ENCODE measurements around the gene B4GALT6. TPM values are rescaled to one million over a fixed set of nuclear protein-coding genes. Genes with fewer than 3 reads are reported as not detected.

The B4GALT6 gene
- total and polyA plus RNA-seq, 2 of the 4 experiments (the other 2 are of a cell fraction) = 1.1 to 3.9 TPM

DNA sequence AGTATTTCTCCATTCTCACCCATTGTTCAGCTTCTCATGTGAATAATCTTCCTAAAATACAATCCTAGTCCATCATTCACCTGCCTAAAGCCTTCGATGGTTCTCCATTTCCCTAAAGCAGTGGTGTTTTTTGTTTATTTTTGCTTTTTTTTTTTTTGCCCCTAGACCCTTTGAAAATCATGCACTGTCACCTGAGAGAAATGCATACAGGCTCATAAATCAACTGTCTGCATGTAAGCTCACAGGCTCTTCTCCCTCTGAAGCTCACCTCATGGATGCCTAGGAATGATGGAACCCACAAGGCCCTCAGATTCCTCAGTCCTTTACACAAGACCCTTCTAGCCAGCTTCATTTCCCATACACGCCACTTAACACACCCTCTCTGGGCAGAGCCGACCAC lies 31.5 kb downstream of the B4GALT6 start:
- Histone ChIP-seq H2AFZ (replicated peaks; ENCODE audit: low read length, poor library complexity) (no peak overlapping the region), H3K27me3 (ENCODE audit: control insufficient read depth, insufficient read depth, low read length) (no peaks in the 10 kb centered on the region), H3K9ac (ENCODE audit: low read depth, low read length) (no peak overlapping the region), H3K23ac (ENCODE audit: low read depth, low read length) (no peak overlapping the region), H3K27ac (ENCODE audit: insufficient read depth, low read length) (no peak overlapping the region), H2AK9ac (replicated peaks; ENCODE audit: low read depth, low read length, poor library complexity) (no peak overlapping the region), H2BK20ac (ENCODE audit: low read depth, low read length) (no peak overlapping the region), H3K9me1 (ENCODE audit: insufficient read depth, low read length) (no peaks in the 10 kb centered on the region), H3K4me2 (ENCODE audit: low read depth, low read length) (no peak overlapping the region), H3K4me1 (ENCODE audit: control insufficient read depth, insufficient read depth, low read length) (no peaks in the 10 kb centered on the region), H3K4me3 (ENCODE audit: insufficient read depth, low read depth, low read length) (no peak overlapping the region), H4K91ac (ENCODE audit: insufficient read depth, low read depth, low read length) (no peak overlapping the region), H2AK5ac (ENCODE audit: low read depth, low read length) (no peak overlapping the region), H4K8ac (ENCODE audit: low read depth in 2 of 2, low read length in 2 of 2) (no peak overlapping the region), H4K5ac (ENCODE audit: low read depth, low read length) (no peak overlapping the region), H4K20me1 (ENCODE audit: insufficient read depth, low read length) (no peaks in the 10 kb centered on the region), H2BK5ac (ENCODE audit: low read depth, low read length, poor library complexity, severe bottlenecking) (no peak overlapping the region), H3K4ac (ENCODE audit: low read depth, low read length) (no peak overlapping the region), H2BK120ac (ENCODE audit: low read depth, low read length) (no peak overlapping the region), H3K18ac (ENCODE audit: low read depth, low read length) (no peak overlapping the region), H2BK15ac (ENCODE audit: low read depth, low read length) (no peak overlapping the region), H3K14ac (replicated peaks; ENCODE audit: low read depth, low read length) (no peak overlapping the region), H3K56ac (ENCODE audit: extremely low read depth, insufficient read depth, low read length) (no peak overlapping the region), H3K9me3 (ENCODE audit: control insufficient read depth, insufficient read depth, low read length) (no peaks in the 10 kb centered on the region), H3K36me3 (ENCODE audit: control insufficient read depth, insufficient read depth, low read length) (no peaks in the 10 kb centered on the region), H3K79me1 (ENCODE audit: low read depth in 1 of 2, low read length in 2 of 2) (no peaks in the 10 kb centered on the region)
- no peak for DNase-seq
- dilution Hi-C loops (cut with HindIII; ENCODE audit: low sequenced_read_pairs, unreplicated experiment) = no loop called here
- TF ChIP-seq FOS (IDR thresholded peaks at IDR 0.05; ENCODE audit: low read depth, low read length) (no peak), NFE2L2 (IDR thresholded peaks at IDR 0.05; ENCODE audit: low read depth, low read length) (no peak), RCOR1 (IDR thresholded peaks at IDR 0.05; ENCODE audit: insufficient replicate concordance, low read length) (no peak)
- in situ Hi-C loops (cut with MboI; ENCODE audit: low sequenced_read_pairs) = no loop called here
- intact Hi-C loops (cut with micrococcal nuclease) = no loop called here
- CTCF ChIA-PET = no interaction called here
- ATAC-seq (ENCODE audit: low read depth) = no peak
- POLR2A ChIA-PET (ENCODE audit: unreplicated experiment) = no interaction called here
- WGBS, 2 experiments (ENCODE audit: extremely low coverage in 2 of 2, insufficient read length in 1 of 2) = no CpG with 5 or more reads among the region's 3 CpGs
- BruUV-seq (replicated peaks) = no TSS peak
